MCF 10A (cell line): ENCODE results near the gene ARNT2. TPM values are rescaled to one million over a fixed set of nuclear protein-coding genes. Genes with fewer than 3 reads are reported as not detected.

Experiments used
- BruUV-seq: library from RNA; stranded (reverse); fragments of 400-500 nt; replicated peaks from 2 replicates; lab custom pipeline; 2021; lab: Mats Ljungman, UMichigan
- CTCF ChIA-PET: fragments of 300-600 bp; sonication (Branson Sonifier 250); formaldehyde crosslinking; extraction: SDS; loops from one replicate; lab custom pipeline; 2021; ENCODE audit warnings: antibody characterized with exemption, inconsistent platforms; lab: Yijun Ruan, JAX
- POLR2A ChIA-PET: fragments of 300-600, 350-650 bp; sonication (Branson Sonifier 250); formaldehyde crosslinking; extraction: SDS; loops from one replicate; lab custom pipeline; 2020; ENCODE audit warnings: antibody characterized with exemption, inconsistent platforms; lab: Yijun Ruan, JAX
- DNase-seq: peaks from one replicate; pipeline ENCODE4 v3.0.0-alpha.2; 2018; ENCODE audit not compliant: unreplicated experiment
- H3K27ac Mint-ChIP-seq: one replicate; pipeline ENCODE4 v1.8.0; 2022; ENCODE audit warnings: mild to moderate bottlenecking, low read depth, mixed read lengths; ENCODE audit not compliant: unreplicated experiment
- H3K27me3 Mint-ChIP-seq: one replicate; pipeline ENCODE4 v1.8.0; 2022; ENCODE audit warnings: mixed read lengths; ENCODE audit not compliant: insufficient read depth, unreplicated experiment
- H3K36me3 Mint-ChIP-seq: one replicate; pipeline ENCODE4 v1.8.0; 2022; ENCODE audit warnings: mild to moderate bottlenecking, moderate library complexity, mixed read lengths; ENCODE audit not compliant: insufficient read depth, unreplicated experiment
- H3K4me1 Mint-ChIP-seq: one replicate; pipeline ENCODE4 v1.8.0; 2022; ENCODE audit warnings: mixed read lengths; ENCODE audit not compliant: insufficient read depth, unreplicated experiment
- H3K4me3 Mint-ChIP-seq: one replicate; pipeline ENCODE4 v1.8.0; 2022; ENCODE audit warnings: mild to moderate bottlenecking, moderate library complexity, mixed read lengths; ENCODE audit not compliant: unreplicated experiment
- H3K9me3 Mint-ChIP-seq: one replicate; pipeline ENCODE4 v1.8.0; 2022; ENCODE audit warnings: mixed read lengths; ENCODE audit not compliant: unreplicated experiment
- CTCF ChIP-seq: fragments of 200-600 bp; IDR thresholded peaks from one replicate; pipeline ENCODE4 v1.8.0; 2022; ENCODE audit warnings: antibody characterized with exemption, mild to moderate bottlenecking; ENCODE audit not compliant: unreplicated experiment
- intact Hi-C: fragments of 100-400 bp; cut with micrococcal nuclease; formaldehyde crosslinking; loops from 2 replicates; pipeline ENCODE4 v1.14.1; 2022
- total RNA-seq: library from RNA; stranded (reverse); gene quantifications from 2 replicates; pipeline ENCODE4 v1.2.3, GENCODE V29; 2022

Gene ARNT2
- total RNA-seq, 1 experiment from 2014 or later, result 1.6 TPM

DNA sequence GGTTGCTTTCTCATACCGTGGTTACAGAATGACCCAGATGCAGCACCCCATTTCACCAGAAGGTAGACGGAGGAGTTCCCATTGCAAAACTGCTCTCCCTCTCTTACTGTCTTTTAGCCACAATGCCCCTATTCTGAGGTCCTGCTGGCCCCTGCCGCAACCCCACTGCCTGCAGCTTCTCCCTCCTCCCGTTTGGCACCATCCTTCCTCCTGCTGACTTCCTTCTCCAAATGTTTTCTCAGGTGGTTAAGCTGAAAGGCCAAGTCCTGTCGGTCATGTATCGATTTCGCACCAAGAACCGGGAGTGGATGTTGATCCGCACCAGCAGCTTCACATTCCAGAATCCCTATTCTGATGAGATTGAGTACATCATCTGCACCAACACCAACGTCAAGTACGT is 158.7 kb downstream of the ARNT2 start:
- BruUV-seq, result no TSS peak
- no peak overlapping the region for H3K4me3 Mint-ChIP-seq
- no peaks in the 10 kb centered on the region for H3K9me3 Mint-ChIP-seq
- POLR2A ChIA-PET, result interaction anchor here (0.7 kb wide), 1 partner anchor 66 kb away, joined by 3 read pairs; no protein-coding TSS in a partner anchor
- no peaks in the 10 kb centered on the region for H3K27me3 Mint-ChIP-seq
- no peak overlapping the region for H3K27ac Mint-ChIP-seq
- H3K4me1 Mint-ChIP-seq, result peaks cover 24% of the 10 kb centered on the region
- TF ChIP-seq CTCF, result no peak
- H3K36me3 Mint-ChIP-seq, result no peaks in the 10 kb centered on the region
- CTCF ChIA-PET, result interaction anchor here (0.8 to 8.5 kb wide), 4 partner anchors 108 to 408 kb away, joined by 3 to 260 read pairs (median 6); partner anchors contain the start of gene CEMIP
- intact Hi-C loops, result no loop called here
- no peak for DNase-seq

GRCh38 chr15:80563372-80563997 is 159.3 kb downstream of the ARNT2 start:
- Mint-ChIP-seq H3K27me3 (no peaks in the 10 kb centered on the region), H3K27ac (no peak overlapping the region)

DNA sequence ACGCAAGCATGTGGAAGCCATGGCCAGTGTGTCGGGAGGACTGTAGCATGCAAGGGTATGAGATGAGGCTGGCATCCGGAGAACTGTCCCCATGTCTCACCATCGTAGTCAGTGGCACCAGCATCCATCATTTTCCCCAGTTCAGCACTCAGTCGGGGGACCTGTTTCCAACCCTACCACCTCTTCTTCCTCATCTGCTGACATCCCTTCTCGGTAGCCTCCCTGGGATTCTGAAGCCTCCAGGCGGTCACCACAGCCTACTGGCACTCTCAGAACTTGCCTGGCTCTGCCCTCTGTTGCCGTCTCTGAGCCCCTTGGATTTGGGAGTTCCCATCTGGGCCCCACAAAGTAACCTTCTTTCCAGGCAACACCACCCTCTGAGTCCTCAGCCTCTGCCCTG is 159.9 kb downstream of the ARNT2 start:
- no peaks in the 10 kb centered on the region for H3K36me3 Mint-ChIP-seq
- BruUV-seq, result no TSS peak
- DNase-seq, result no peak
- no peak overlapping the region for H3K27ac Mint-ChIP-seq
- TF ChIP-seq CTCF, result no peak
- intact Hi-C loops, result no loop called here
- H3K27me3 Mint-ChIP-seq, result no peaks in the 10 kb centered on the region
- ChIA-PET CTCF (interaction anchor here (0.7 to 8.5 kb wide), 3 partner anchors 214 to 406 kb away, joined by 3 to 260 read pairs (median 8); partner anchors contain the start of gene CEMIP), POLR2A (no interaction called here)
- no peak overlapping the region for H3K4me3 Mint-ChIP-seq
- no peaks in the 10 kb centered on the region for H3K9me3 Mint-ChIP-seq
- H3K4me1 Mint-ChIP-seq, result peaks cover 36% of the 10 kb centered on the region

More at GRCh38 chr15:80563372-80563997, 159.3 kb downstream of the ARNT2 start:
- peaks cover 31% of the 10 kb centered on the region for H3K4me1 Mint-ChIP-seq
- H3K9me3 Mint-ChIP-seq, result no peaks in the 10 kb centered on the region
- BruUV-seq, result no TSS peak
- TF ChIP-seq CTCF, result no peak
- no peak overlapping the region for H3K4me3 Mint-ChIP-seq
- POLR2A ChIA-PET, result no interaction called here
- DNase-seq, result no peak
- CTCF ChIA-PET, result interaction anchor here (0.8 to 8.5 kb wide), 4 partner anchors 109 to 407 kb away, joined by 3 to 260 read pairs (median 6); partner anchors contain the start of gene CEMIP
- intact Hi-C loops, result no loop called here
- H3K36me3 Mint-ChIP-seq, result no peaks in the 10 kb centered on the region

DNA sequence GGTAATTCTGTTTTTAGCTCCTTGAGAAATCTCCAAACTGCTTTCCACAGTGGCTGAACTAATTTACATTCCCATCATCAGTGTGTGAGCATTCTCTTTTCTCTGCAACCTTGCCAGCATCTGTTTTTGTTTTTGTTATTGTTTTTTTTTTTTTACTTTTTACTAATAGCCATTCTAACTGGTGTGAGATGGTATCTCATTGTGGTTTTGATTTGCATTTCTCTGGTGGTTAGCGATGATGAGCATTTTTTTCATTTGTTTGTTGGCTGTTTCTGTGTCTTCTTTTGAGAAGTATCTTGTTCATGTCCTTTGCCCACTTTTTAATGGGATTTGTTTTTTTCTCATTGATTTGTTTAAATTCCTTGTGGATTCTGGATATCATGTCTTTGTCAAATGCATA is 161.2 kb downstream of the ARNT2 start:
- no TSS peak for BruUV-seq
- H3K27ac Mint-ChIP-seq, result no peak overlapping the region
- CTCF ChIA-PET, result interaction anchor here (0.6 to 8.5 kb wide), 9 partner anchors 14 to 405 kb away, joined by 4 to 260 read pairs (median 43); partner anchors contain the start of genes ABHD17C and CEMIP
- intact Hi-C loops, result no loop called here
- DNase-seq, result no peak
- no peaks in the 10 kb centered on the region for H3K27me3 Mint-ChIP-seq
- POLR2A ChIA-PET, result interaction anchor here (3.3 kb wide), 1 partner anchor 130 kb away, joined by 35 read pairs; the partner anchor contains the start of gene ABHD17C
- no peak overlapping the region for H3K4me3 Mint-ChIP-seq
- no peaks in the 10 kb centered on the region for H3K36me3 Mint-ChIP-seq
- peaks cover 36% of the 10 kb centered on the region for H3K4me1 Mint-ChIP-seq
- TF ChIP-seq CTCF, result no peak
- no peaks in the 10 kb centered on the region for H3K9me3 Mint-ChIP-seq
